Measurements from ENCODE around the gene JARID2. TPM values are rescaled to one million over a fixed set of nuclear protein-coding genes. Genes with fewer than 3 reads are reported as not detected.

Gene JARID2
- total RNA-seq, 1 donor from 2014 or later = 48.7 TPM

- no peak overlapping the region for H3K4me3 Mint-ChIP-seq
- intact Hi-C loops (cut with micrococcal nuclease) = no loop called here
- H3K9me3 Mint-ChIP-seq = no peaks in the 10 kb centered on the region
- H3K27ac Mint-ChIP-seq = peak overlapping the region; percentile 35
- no peaks in the 10 kb centered on the region for H3K27me3 Mint-ChIP-seq
- peaks cover 44% of the 10 kb centered on the region for H3K36me3 Mint-ChIP-seq (ENCODE audit: low read depth)
- peaks cover 39% of the 10 kb centered on the region for H3K4me1 Mint-ChIP-seq
- DNase-seq = no peak
Observed at GRCh38 chr6:15476631-15477380, 230.9 kb downstream of the JARID2 start.

GRCh38 chr6:15477746-15478145 is 231.9 kb downstream of the JARID2 start:
- DNase-seq = no peak
- no peaks in the 10 kb centered on the region for H3K27me3 Mint-ChIP-seq
- H3K27ac Mint-ChIP-seq = no peak overlapping the region
- peaks cover 36% of the 10 kb centered on the region for H3K36me3 Mint-ChIP-seq (ENCODE audit: low read depth)
- intact Hi-C loops (cut with micrococcal nuclease) = no loop called here
- no peak overlapping the region for H3K4me3 Mint-ChIP-seq
- H3K4me1 Mint-ChIP-seq = peaks cover 34% of the 10 kb centered on the region
- no peaks in the 10 kb centered on the region for H3K9me3 Mint-ChIP-seq

GRCh38 chr6:15479761-15480160 is 233.9 kb downstream of the JARID2 start:
- peaks cover 19% of the 10 kb centered on the region for H3K36me3 Mint-ChIP-seq (ENCODE audit: low read depth)
- H3K27ac Mint-ChIP-seq = no peak overlapping the region
- no peaks in the 10 kb centered on the region for H3K9me3 Mint-ChIP-seq
- no peak for DNase-seq
- intact Hi-C loops (cut with micrococcal nuclease) = no loop called here
- H3K4me3 Mint-ChIP-seq = no peak overlapping the region
- H3K4me1 Mint-ChIP-seq = peaks cover 36% of the 10 kb centered on the region
- H3K27me3 Mint-ChIP-seq = no peaks in the 10 kb centered on the region

- Mint-ChIP-seq H3K27ac (no peak overlapping the region), H3K4me3 (no peak overlapping the region), H3K36me3 (ENCODE audit: low read depth) (peaks cover 14% of the 10 kb centered on the region), H3K27me3 (no peaks in the 10 kb centered on the region), H3K4me1 (peaks cover 40% of the 10 kb centered on the region), H3K9me3 (no peaks in the 10 kb centered on the region)
- no peak for DNase-seq
- intact Hi-C loops (cut with micrococcal nuclease) = no loop called here
Observed at GRCh38 chr6:15480525-15480924, 234.7 kb downstream of the JARID2 start.

GRCh38 chr6:15481390-15482291 is 235.8 kb downstream of the JARID2 start:
- intact Hi-C loops (cut with micrococcal nuclease) = no loop called here
- H3K4me3 Mint-ChIP-seq = no peak overlapping the region
- H3K27ac Mint-ChIP-seq = no peak overlapping the region
- DNase-seq = no peak
- peaks cover 12% of the 10 kb centered on the region for H3K36me3 Mint-ChIP-seq (ENCODE audit: low read depth)
- H3K27me3 Mint-ChIP-seq = no peaks in the 10 kb centered on the region
- peaks cover 42% of the 10 kb centered on the region for H3K4me1 Mint-ChIP-seq
- H3K9me3 Mint-ChIP-seq = no peaks in the 10 kb centered on the region

- no peak for DNase-seq
- Mint-ChIP-seq H3K27me3 (no peaks in the 10 kb centered on the region), H3K36me3 (ENCODE audit: low read depth) (peaks cover 15% of the 10 kb centered on the region), H3K9me3 (no peaks in the 10 kb centered on the region), H3K27ac (no peak overlapping the region), H3K4me1 (peaks cover 36% of the 10 kb centered on the region), H3K4me3 (no peak overlapping the region)
- intact Hi-C loops (cut with micrococcal nuclease) = no loop called here
Observed at GRCh38 chr6:15483060-15483459, 237.2 kb downstream of the JARID2 start.

GRCh38 chr6:15484140-15484539 is 238.3 kb downstream of the JARID2 start:
- H3K27me3 Mint-ChIP-seq = no peaks in the 10 kb centered on the region
- H3K4me1 Mint-ChIP-seq = peaks cover 37% of the 10 kb centered on the region
- H3K4me3 Mint-ChIP-seq = no peak overlapping the region
- no peaks in the 10 kb centered on the region for H3K9me3 Mint-ChIP-seq
- intact Hi-C loops (cut with micrococcal nuclease) = no loop called here
- no peak for DNase-seq
- peaks cover 21% of the 10 kb centered on the region for H3K36me3 Mint-ChIP-seq (ENCODE audit: low read depth)
- peak overlapping the region; percentile 29 for H3K27ac Mint-ChIP-seq

GRCh38 chr6:15484821-15485220 is 239.0 kb downstream of the JARID2 start:
- H3K4me1 Mint-ChIP-seq = peaks cover 40% of the 10 kb centered on the region
- no peak overlapping the region for H3K4me3 Mint-ChIP-seq
- H3K36me3 Mint-ChIP-seq (ENCODE audit: low read depth) = peaks cover 26% of the 10 kb centered on the region
- H3K27ac Mint-ChIP-seq = no peak overlapping the region
- no peaks in the 10 kb centered on the region for H3K9me3 Mint-ChIP-seq
- no peak for DNase-seq
- intact Hi-C loops (cut with micrococcal nuclease) = no loop called here
- H3K27me3 Mint-ChIP-seq = no peaks in the 10 kb centered on the region

GRCh38 chr6:15485936-15486335 is 240.1 kb downstream of the JARID2 start:
- intact Hi-C loops (cut with micrococcal nuclease) = no loop called here

GRCh38 chr6:15487262-15487661 is 241.4 kb downstream of the JARID2 start:
- peak overlapping the region; percentile 57 for H3K27ac Mint-ChIP-seq
- H3K4me1 Mint-ChIP-seq = peaks cover 42% of the 10 kb centered on the region
- H3K4me3 Mint-ChIP-seq = no peak overlapping the region
- H3K27me3 Mint-ChIP-seq = no peaks in the 10 kb centered on the region
- intact Hi-C loops (cut with micrococcal nuclease) = no loop called here
- peaks cover 35% of the 10 kb centered on the region for H3K36me3 Mint-ChIP-seq (ENCODE audit: low read depth)
- H3K9me3 Mint-ChIP-seq = no peaks in the 10 kb centered on the region
- DNase-seq = no peak

More at GRCh38 chr6:15485936-15486335, 240.1 kb downstream of the JARID2 start:
- no peaks in the 10 kb centered on the region for H3K9me3 Mint-ChIP-seq
- no peaks in the 10 kb centered on the region for H3K27me3 Mint-ChIP-seq
- H3K36me3 Mint-ChIP-seq (ENCODE audit: low read depth) = peaks cover 30% of the 10 kb centered on the region
- peak overlapping the region; percentile 39 for H3K27ac Mint-ChIP-seq
- H3K4me3 Mint-ChIP-seq = no peak overlapping the region
- DNase-seq = no peak
- peaks cover 40% of the 10 kb centered on the region for H3K4me1 Mint-ChIP-seq

GRCh38 chr6:15489261-15489962 is 243.5 kb downstream of the JARID2 start:
- no peak for DNase-seq
- peak overlapping the region; percentile 64 for H3K27ac Mint-ChIP-seq
- H3K27me3 Mint-ChIP-seq = no peaks in the 10 kb centered on the region
- H3K4me3 Mint-ChIP-seq = no peak overlapping the region
- H3K36me3 Mint-ChIP-seq (ENCODE audit: low read depth) = peaks cover 40% of the 10 kb centered on the region
- peaks cover 45% of the 10 kb centered on the region for H3K4me1 Mint-ChIP-seq
- no peaks in the 10 kb centered on the region for H3K9me3 Mint-ChIP-seq
- intact Hi-C loops (cut with micrococcal nuclease) = no loop called here

GRCh38 chr6:15490242-15491100 is 244.6 kb downstream of the JARID2 start:
- peak overlapping the region; percentile 48 for H3K27ac Mint-ChIP-seq
- no peak overlapping the region for H3K4me3 Mint-ChIP-seq
- H3K27me3 Mint-ChIP-seq = no peaks in the 10 kb centered on the region
- no peaks in the 10 kb centered on the region for H3K9me3 Mint-ChIP-seq
- H3K36me3 Mint-ChIP-seq (ENCODE audit: low read depth) = peaks cover 45% of the 10 kb centered on the region
- no peak for DNase-seq
- intact Hi-C loops (cut with micrococcal nuclease) = loop anchor here (1.0 to 5.0 kb wide), 4 partner anchors 133 to 1278 kb away; no protein-coding TSS in a partner anchor
- H3K4me1 Mint-ChIP-seq = peaks cover 42% of the 10 kb centered on the region

Data from activated CD4-positive, alpha-beta T cell treated with anti-CD3 and anti-CD28 coated beads, Interleukin-2, amount 10 ng/mL, durations not matched to agents 24 days and 14 days (primary cell).